Gastrocnemius medialis (tissue), 4 donors: ENCODE results near the gene SULF2.

Experiments
- POLR2A ChIP-seq, 2 donors: fragments of 450-650 bp; IDR thresholded peaks; one replicate each; pipeline ENCODE4 v1.6.1; 2017; ENCODE audit warnings: antibody characterized with exemption in 2 of 2, mild to moderate bottlenecking in 2 of 2, moderate library complexity in 2 of 2
- TF ChIP-seq, protein P1 (sequence below), 5 experiments: fragments of 450-650 bp in 3 of 5; fragments of 200-600 bp in 2 of 5; sonication (generic) in 2 of 5; IDR thresholded peaks in 4 of 5; conservative IDR thresholded peaks in 1 of 5; 1 replicate in 4 of 5; 2 replicates in 1 of 5; pipeline ENCODE4 v1.5.1; 2016 to 2019; ENCODE audit warnings: antibody characterized with exemption in 5 of 5, mild to moderate bottlenecking in 3 of 5, moderate library complexity in 3 of 5

DNA sequence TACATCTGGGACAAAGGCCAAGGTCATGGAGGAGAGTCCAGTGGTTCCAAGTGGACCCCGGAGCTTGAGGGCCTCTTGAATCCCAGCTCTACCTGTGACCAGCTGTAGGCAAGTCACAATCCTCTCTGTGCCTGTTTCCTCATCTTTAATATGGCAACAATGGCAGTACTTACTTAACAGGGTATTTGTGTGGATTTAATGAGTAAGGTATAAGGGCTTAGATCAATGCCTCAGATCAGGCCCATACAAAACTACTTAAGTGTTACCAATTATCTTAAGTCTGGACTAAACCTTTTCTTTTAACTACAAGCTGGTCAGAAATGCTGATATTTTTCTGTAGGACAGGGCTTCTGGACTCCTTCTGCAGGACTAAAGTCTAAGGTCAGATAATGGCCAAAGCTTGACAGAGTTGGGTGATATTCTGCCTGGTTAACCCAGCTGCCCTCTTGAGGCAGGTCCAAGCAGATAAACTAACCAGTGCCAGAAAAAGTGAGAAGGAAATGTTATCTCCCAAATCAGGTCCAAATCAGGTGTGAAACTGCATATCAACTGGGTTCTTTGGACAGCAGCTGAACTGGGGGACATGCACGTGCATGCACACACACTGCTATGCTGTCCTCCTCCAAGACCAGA, 2.2 kb downstream of the SULF2 start:
- TF ChIP-seq POLR2A (IDR thresholded peaks at IDR 0.05), result no peak
- TF ChIP-seq, protein P1, sequence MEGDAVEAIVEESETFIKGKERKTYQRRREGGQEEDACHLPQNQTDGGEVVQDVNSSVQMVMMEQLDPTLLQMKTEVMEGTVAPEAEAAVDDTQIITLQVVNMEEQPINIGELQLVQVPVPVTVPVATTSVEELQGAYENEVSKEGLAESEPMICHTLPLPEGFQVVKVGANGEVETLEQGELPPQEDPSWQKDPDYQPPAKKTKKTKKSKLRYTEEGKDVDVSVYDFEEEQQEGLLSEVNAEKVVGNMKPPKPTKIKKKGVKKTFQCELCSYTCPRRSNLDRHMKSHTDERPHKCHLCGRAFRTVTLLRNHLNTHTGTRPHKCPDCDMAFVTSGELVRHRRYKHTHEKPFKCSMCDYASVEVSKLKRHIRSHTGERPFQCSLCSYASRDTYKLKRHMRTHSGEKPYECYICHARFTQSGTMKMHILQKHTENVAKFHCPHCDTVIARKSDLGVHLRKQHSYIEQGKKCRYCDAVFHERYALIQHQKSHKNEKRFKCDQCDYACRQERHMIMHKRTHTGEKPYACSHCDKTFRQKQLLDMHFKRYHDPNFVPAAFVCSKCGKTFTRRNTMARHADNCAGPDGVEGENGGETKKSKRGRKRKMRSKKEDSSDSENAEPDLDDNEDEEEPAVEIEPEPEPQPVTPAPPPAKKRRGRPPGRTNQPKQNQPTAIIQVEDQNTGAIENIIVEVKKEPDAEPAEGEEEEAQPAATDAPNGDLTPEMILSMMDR (IDR thresholded peaks at IDR 0.05 in 4 of 5, conservative IDR thresholded peaks at IDR 0.05 in 1 of 5), result no peak
